ENCODE data around the gene ATP8A1.
A peak's percentile ranks its signal among the peaks of the same experiment; 100 is the strongest.

DNA sequence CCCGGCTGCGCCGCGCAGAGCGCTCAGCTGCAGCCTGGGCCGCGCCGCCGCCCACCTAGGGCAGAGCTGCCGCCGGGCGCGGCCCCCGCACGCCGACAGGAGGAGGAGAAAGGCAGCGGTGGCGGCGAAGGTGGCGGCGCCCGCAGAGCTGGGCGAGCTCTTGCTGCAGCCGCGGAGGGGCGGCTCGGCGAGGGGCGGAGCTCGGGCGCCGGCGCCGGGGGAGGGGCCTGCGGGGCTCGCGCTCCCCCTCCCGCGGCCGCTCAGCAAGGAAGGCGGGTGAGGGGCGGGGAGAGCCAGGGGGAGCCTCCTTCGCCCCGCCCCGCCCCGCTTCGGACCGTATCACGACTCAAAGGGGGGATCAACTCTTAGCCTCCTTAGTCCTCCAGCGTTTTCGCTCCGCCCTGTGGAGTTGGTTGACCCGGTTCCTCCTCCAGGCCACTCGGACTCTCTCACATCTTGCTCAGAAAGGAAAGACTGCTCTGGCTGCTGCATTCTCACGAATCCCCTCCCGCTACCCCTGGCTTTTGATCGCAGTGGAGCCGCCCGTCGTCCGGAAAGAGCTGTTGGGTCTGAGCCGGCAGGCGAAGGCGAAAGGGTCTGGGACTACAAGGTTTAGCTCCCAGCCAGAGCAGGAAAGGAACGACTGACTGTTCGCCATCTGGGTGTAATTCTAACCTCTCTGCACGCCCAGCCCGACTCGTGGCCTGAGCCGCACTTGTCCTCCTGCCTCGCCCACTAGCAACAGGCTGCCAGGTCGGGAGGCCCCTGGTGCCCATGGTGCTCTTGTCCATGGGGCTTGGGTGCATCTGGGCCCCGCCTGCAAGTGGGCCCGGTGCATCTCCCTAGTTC, at the start of gene ATP8A1:
- TF ChIP-seq, protein P1, sequence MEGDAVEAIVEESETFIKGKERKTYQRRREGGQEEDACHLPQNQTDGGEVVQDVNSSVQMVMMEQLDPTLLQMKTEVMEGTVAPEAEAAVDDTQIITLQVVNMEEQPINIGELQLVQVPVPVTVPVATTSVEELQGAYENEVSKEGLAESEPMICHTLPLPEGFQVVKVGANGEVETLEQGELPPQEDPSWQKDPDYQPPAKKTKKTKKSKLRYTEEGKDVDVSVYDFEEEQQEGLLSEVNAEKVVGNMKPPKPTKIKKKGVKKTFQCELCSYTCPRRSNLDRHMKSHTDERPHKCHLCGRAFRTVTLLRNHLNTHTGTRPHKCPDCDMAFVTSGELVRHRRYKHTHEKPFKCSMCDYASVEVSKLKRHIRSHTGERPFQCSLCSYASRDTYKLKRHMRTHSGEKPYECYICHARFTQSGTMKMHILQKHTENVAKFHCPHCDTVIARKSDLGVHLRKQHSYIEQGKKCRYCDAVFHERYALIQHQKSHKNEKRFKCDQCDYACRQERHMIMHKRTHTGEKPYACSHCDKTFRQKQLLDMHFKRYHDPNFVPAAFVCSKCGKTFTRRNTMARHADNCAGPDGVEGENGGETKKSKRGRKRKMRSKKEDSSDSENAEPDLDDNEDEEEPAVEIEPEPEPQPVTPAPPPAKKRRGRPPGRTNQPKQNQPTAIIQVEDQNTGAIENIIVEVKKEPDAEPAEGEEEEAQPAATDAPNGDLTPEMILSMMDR (IDR thresholded peaks at IDR 0.05), result peak in 2 of 4 experiments; percentile 12 to 47
- TF ChIP-seq POLR2A (IDR thresholded peaks at IDR 0.05) (peak; percentile 59), POLR2AphosphoS5 (IDR thresholded peaks at IDR 0.05) (peak; percentile 78)

Measured in prostate gland (tissue), 2 donors.